GM18907 (cell line): Measurements from ENCODE around the gene BCL11B.

Source experiments
- ATAC-seq: cut with Tn5 transposase; IDR thresholded peaks from one replicate; pipeline ENCODE4 v1.9.1; 2021; ENCODE audit warnings: mild to moderate bottlenecking, moderate library complexity; ENCODE audit not compliant: unreplicated experiment

Gene BCL11B

GRCh38 chr14:99226687-99227086, 45.3 kb downstream of the BCL11B start:
- ATAC-seq = no peak

- ATAC-seq = no peak
Observed at GRCh38 chr14:99225436-99226203, 46.4 kb downstream of the BCL11B start.

- ATAC-seq = no peak
Observed at GRCh38 chr14:99224948-99225347, 47.0 kb downstream of the BCL11B start.

GRCh38 chr14:99224116-99224910, 47.7 kb downstream of the BCL11B start:
- no peak for ATAC-seq

- no peak for ATAC-seq
Observed at GRCh38 chr14:99221445-99221844, 50.6 kb downstream of the BCL11B start.

GRCh38 chr14:99217066-99217955, 54.7 kb downstream of the BCL11B start:
- ATAC-seq = no peak

- no peak for ATAC-seq
Observed at GRCh38 chr14:99216191-99216590, 55.8 kb downstream of the BCL11B start.

- ATAC-seq = no peak
Observed at GRCh38 chr14:99215277-99215676, 56.7 kb downstream of the BCL11B start.

GRCh38 chr14:99214701-99215100, 57.3 kb downstream of the BCL11B start:
- no peak for ATAC-seq

- ATAC-seq = no peak
Observed at GRCh38 chr14:99213527-99213971, 58.4 kb downstream of the BCL11B start.

- no peak for ATAC-seq
Observed at GRCh38 chr14:99213101-99213500, 58.9 kb downstream of the BCL11B start.

- no peak for ATAC-seq
Observed at GRCh38 chr14:99212646-99213045, 59.4 kb downstream of the BCL11B start.

GRCh38 chr14:99212199-99212598, 59.8 kb downstream of the BCL11B start:
- no peak for ATAC-seq

GRCh38 chr14:99211410-99211809, 60.6 kb downstream of the BCL11B start:
- no peak for ATAC-seq

- no peak for ATAC-seq
Observed at GRCh38 chr14:99210333-99210732, 61.7 kb downstream of the BCL11B start.

GRCh38 chr14:99209409-99209808, 62.6 kb downstream of the BCL11B start:
- ATAC-seq = no peak

- ATAC-seq = no peak
Observed at GRCh38 chr14:99208318-99208717, 63.7 kb downstream of the BCL11B start.

- no peak for ATAC-seq
Observed at GRCh38 chr14:99207456-99207855, 64.5 kb downstream of the BCL11B start.

GRCh38 chr14:99206090-99206489, 65.9 kb downstream of the BCL11B start:
- ATAC-seq = no peak

GRCh38 chr14:99205086-99205688, 66.8 kb downstream of the BCL11B start:
- no peak for ATAC-seq

GRCh38 chr14:99203801-99204200, 68.2 kb downstream of the BCL11B start:
- ATAC-seq = no peak
